8988T (cell line): ENCODE results near the gene APOBEC4.
"Not testable (repeated sequence)": the region's sequence is repeated elsewhere in the genome, so short reads cannot be mapped to it uniquely, and the experiment has no call there.

Source experiments
- DNase-seq: peaks from one replicate; pipeline ENCODE4 v3.0.0; 2011

Gene APOBEC4, protein sequence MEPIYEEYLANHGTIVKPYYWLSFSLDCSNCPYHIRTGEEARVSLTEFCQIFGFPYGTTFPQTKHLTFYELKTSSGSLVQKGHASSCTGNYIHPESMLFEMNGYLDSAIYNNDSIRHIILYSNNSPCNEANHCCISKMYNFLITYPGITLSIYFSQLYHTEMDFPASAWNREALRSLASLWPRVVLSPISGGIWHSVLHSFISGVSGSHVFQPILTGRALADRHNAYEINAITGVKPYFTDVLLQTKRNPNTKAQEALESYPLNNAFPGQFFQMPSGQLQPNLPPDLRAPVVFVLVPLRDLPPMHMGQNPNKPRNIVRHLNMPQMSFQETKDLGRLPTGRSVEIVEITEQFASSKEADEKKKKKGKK

DNA sequence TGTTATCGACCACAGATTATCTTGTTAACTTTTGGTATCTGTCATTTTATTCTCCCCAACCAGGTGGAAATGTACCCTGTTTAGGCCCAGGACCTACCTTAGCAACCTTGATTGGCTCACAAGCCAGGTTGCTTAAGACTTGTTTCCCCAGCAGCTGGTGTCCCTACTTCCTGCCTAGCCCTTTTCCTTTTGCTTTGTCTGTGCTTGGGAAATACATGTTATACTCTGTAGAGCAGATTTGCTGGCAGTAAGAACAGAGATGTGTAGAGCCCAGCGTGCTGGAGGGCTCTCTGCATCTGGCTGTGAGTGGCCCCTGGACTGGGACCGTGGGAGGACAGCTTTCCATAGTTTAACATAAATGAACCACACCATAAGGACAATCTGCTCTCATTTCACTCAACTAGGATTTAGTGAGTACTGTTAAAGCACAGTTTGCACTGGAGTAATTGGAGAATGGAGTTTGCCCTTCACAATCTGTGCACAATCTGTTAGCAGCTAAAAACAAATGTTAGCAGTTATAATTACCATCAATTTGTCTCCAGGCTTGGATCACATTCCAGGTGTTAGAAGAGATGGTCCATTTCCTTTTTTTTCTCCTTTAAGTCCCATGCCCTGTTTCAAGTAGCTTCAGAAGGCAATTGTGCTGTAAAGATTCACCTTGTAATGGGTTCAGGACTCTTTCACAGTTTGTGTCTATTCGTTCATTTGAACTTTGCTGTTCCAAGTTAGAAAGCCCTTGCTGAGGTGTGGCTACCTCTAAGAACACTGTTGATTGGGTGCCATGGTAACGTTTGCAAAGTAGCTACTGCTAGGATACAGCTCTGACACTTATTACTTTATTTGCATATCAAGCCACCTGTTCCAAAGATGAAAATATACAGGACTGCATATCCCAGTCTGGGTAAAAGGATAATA lies at the start of gene APOBEC4:
APOBEC4 (minus strand) TSS at position 770 of the 915 bp plus-strand sequence. CDS start 4,535 bp downstream, outside the sequence.
- no peak for DNase-seq

DNA sequence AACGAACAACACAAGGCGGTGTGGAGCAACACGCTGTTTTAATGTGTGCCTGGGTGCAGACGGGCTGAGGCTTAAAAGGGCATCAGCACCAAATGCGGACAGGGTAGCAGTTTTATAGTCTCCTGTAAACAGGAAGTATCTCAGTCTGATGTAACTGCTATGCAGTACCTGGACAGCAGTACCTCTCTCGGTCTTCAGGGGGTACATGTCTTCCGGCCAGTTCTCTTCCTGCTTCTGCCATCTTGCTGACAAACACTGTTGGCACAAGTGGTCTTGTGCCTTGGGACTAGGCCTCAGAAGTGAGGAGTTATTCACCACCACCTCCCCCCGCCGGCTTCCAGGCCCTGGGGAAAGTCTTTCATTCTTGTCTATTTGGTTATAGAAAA lies 49.7 kb upstream of the APOBEC4 start:
- no peak for DNase-seq

DNA sequence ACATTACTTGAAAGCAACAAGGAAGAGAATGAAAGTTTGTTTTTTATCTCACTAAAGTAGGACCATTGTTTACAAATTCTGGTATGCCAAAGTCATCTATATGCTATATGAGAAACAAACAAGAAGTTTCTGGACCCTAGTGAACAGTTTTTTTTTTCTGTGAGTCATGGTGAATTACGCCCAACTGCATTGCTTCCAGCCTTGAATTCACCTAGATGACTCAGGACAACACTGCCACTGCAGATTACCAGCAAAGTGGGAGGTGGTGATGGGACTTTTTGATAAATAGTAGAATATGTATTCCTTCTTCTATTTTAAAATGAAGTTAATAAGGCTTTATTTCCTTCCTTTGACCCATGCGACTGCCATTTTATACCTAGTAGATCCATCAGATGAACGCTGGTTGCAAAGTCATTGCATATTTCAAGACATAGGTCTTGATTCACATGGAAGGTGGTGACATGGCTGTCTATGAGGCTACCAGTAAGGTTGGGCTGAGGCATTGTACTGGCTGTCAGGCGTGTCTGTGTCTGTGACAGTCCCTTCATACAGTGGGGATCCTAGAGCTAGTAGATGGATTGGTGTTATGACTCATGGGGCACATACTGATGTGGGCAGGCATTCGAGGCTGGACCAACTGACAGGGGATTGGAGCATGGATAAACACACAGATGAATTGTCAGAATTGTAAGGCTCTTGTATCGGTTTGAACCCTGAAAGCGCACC lies 49.1 kb upstream of the APOBEC4 start:
- DNase-seq = no peak

DNA sequence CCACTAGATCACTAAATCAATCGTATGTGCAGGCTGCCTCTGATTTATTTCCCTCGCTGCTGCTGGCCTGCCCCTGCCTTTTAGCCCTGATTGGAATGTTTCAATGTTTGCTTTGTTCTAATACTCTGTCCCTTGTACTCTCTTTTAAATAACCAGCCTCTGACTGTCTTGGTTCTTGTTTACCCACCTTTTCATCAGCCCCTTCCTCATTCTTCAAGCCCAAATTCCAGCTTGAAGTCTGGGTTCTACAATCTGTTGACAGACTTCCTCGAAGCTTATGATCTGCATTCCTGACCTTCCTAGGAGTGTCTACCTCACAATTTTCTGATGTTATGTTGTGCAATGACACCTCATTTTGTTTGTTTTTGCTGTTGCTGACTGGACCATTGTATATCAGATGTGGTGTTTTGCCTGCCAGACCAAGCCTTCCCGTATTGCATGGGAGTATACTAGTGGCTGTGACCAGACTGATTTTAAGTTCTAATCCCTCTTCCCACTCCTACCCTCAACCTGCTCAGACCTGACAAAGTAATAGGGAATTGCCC lies 46.6 kb upstream of the APOBEC4 start:
- DNase-seq = no peak

DNA sequence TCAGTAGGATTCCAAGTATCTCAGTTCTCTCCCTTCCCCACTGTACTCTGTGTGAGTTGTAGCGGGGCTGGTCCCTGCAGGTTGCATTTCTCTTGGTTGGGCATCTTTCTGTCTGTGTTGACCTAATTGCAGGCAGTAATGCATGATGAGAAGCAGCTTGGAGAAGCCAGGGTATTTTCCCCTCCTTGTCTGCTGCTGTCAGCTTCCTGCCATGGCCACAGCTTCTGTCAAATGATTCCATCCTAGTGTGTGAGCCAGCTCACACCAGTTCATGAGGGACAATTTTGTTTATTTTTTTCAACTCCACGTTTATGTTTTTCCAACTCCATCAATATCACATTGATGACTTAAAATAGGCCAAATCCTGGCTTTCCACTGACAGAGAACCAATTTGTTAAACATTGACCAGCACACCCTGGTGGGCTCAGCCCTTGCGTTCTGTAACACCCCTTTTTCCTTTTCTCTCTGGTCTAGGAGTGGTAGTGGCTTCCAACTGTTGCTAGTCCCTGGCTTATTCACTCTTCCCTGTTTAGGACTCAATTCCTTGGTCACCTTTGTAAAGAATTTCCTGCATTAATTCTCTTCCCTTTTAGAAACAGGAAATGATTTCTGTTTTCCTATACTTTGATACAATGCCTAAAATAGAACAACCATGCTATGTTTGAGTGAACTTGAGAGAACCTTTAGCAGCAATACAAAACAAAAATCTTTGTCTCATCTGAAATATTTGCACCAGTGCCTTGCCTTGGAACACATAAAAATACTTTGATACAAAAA lies 44.9 kb upstream of the APOBEC4 start:
- DNase-seq = no peak

DNA sequence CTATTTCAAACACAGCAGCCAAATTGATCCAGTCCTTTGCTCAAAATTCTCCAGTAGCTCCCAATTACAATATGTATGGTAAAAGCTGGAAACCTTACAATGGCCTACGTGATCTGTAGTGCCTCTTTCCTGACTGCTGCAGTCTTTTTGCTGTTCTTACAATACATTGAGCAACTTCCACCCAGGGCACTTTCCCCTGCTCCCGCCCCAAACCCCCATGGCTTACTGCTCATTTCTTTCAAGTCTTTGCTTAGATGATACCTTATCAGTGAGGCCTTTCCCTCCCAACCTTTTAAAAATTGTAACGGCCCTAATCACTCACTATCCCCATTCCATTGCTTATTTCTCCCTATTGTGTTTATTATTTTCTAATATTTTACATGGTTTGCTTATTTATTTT lies 43.9 kb upstream of the APOBEC4 start:
- no peak for DNase-seq

DNA sequence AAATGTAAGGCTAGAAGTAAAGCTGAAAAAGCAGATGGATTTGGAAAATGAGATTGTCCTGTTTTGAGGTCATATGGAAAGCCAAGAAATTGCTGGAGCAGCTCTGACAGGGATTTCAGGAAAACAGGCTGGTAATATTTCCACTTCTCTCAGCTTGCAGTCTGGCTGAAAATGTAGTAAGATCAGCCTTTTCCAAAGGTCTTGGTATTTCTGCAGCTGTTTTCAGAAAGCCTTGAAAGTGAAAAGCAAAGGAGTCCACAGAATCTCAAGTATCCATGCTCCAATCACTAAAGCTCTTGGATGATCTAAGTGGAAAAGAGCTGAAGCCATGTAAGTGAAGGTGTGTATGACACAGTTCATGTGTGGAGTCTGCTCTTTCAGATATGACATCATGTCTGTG lies 41.6 kb upstream of the APOBEC4 start:
- no peak for DNase-seq

DNA sequence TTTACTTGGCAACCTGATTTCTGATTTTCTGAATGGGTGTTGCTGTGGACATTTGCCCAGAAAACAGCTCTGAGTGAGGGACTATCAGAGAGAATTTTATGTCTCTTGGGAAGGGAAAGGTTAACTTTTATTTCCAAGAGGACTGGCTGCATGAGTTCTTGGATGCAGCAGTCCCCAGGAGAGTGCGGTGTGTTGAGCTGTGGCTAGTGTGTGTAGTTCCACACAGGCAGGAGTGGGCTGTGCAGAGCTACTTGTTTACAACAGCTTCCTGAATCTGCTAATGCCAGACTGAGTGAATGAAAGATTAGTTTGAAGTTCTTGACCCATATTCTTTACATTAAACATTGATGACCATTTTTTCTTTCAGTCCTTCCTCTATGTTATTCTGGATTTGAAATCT lies 41.0 kb upstream of the APOBEC4 start:
- DNase-seq = no peak

DNA sequence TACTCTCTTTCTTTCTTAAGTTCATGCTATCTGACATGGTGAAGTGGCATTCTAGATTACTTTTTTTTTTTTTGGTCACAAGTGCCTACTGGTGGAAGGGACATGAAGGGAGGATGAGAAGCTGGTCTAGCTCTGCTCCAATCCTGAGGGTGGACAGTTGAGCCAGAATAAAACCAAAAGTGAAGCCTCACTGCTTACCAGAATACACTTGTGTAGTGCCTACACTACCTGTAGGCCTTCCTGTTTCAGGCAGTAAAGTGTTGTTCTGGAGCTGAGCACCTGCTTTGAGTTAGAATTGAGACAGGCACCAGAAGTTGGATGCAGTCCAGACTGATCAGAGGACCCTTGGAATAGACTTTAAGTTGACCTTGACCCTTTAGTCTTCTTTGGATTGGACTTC lies 40.4 kb upstream of the APOBEC4 start:
- no peak for DNase-seq

DNA sequence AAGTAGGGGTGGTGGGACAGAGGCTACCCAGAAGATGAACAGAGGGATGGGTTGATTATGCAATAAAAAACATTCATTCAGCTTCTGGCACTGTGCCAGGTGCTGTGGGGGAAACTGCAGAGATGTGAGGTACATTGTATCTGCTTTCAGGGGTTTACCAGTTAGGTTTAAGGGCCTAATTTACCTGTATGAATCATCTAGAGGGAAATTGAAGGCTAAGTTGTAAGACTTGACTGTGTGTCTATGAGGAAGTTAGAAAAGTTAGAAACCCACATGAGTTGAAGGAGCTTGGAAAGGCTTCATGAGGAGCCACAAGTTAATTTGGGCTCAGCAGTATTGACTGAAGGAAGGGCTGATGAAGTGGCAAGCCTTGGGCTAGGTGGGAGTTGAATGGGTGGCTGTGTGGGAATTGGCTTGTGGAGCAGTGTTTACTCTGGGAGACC lies 36.7 kb upstream of the APOBEC4 start:
- DNase-seq = no peak

DNA sequence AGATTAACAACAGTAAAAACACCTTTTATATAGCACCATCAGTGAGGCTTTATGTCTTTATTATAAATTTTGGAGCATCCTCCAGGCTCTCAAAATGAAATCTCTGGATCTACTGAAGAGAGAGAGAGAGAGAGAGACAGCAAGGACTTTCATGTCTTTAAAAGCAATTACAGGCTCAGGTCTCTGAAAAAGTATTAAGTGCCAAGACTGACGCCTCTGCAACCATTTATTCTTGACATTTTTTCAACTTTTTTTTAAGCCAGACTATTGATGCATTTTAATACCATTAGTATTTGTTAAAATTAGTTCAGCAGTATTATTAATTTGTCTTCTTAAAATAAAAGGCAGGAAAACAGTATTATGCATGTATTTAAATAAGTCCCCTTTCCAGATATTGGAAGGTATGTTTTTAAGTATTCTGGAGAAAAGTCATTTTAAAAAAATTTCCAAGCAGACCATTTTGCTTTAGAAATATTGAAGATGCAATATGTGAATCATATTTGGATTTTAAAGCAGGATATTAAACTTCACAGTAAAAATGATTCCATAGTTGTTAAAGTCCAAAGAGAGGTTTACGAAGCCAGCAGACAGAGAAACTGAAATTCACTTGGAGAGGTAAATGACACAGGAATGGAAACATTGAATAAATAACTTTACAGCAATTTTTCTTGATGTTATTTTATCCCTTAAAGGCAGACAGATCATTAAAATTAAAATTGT lies 35.4 kb upstream of the APOBEC4 start:
- DNase-seq = no peak

DNA sequence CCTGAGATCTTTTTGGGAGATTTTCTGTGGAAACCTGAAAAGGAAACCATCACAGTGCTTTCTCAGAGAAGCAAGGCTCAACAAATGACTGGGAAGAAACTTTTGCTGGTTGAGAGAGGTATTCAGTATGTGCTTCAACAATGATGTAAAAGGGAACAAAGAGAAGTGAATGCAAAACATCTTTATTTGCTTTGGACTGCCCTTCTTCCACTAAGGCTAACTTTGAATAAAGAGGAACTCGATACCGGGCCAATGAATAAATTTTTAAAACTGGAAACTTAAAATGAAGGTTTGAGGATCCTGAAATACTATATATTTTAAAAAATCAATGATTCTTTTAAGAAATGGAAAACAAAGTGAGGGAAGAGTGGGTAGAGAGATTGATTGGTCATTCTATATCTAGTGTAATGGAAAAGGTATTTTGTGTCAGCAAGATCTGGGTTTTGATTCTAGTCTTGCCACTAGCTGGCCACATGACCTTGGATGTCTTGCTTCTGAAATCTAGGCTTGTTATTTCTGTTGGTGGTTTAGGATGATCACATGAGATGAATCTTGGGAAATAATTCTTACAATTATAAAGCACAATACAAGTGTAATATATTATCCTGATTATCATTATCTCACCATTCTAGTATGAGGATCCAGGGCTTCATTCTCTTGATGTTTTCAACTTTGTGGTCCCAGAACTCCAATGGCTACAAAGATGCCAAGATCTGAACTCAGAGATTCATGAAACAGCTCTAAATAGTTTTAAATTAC lies 34.6 kb upstream of the APOBEC4 start:
- no peak for DNase-seq

DNA sequence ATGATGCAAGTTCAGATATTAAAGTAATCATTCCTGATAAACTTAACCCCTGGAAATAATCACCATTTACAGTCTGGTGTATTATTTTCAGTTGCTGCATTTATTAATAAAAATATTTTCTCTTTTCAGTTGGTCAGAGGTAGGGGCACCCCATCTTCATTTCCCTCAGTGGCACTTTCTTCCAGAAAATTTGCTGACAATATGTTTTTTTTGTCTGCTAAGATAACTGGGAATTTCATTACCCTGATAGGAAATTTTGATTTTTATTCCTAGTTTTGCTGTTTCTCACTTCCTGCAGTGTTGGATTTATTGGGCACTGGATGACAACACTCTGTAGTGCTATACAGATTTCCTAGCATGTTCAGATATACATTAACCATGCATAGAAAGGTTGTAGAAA lies 33.1 kb upstream of the APOBEC4 start:
- no peak for DNase-seq

DNA sequence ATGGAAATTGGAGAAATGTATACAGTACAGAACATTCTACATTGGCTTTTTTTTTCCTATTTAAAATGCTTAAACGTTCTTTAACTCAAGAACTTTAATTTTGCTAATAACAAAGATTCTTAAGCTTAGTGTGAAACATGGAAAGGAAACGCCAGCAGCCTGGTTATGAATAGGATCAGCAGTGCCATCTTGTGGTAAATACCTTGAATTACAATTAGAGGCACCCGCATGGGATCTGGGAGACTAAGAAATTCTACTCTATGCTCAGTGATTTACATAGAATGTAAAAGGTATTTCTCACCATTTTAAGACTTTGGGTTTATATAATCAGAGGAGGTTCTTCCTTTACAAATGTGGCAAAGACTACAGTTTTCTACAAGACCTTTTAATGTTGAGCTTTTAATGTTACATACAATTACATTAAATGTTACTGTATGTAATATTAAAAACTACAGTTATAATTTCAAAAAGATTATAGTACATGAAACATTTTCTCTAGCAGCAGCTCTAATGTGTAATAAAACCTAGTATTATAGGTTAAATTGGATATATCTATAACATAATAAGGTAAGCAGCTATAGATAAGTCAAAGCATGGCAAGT lies 32.1 kb upstream of the APOBEC4 start:
- peak; percentile 34 for DNase-seq

DNA sequence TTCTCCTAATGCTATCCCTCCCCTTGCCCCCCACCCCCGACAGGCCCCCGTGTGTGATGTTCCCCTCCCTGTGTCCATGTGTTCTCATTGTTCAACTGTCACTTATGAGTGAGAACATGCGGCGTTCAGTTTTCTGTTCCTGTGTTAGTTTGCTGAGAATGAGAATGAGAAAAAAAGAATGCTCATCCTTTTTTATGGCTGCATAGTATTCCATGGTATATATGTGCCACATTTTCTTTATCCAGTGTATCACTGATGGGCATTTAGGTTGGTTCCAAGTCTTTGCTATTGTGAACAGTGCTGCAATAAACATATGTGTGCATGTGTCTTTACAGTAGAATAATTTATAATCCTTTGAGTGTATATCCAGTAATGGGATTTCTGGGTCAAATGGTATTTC lies 26.2 kb upstream of the APOBEC4 start:
- not testable (repeated sequence) for DNase-seq

DNA sequence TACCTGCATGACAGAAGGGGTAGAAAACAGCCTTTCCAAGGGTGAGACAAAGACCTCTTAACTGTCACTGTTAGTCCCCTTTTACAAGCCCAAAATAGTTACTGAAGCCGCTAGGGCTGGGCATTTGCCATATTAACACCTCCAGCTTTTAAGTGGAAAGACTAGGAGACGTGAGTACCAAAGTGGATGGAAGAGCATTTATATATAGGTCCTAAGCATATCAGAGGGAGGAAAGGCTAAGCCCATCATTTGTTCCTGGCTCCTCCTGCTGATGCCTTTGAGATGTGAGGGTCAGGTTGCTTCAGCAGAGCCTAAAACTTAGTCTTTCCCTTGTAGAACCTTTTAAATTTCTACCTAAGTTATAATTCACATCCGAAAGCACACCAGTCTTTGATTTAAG lies 25.7 kb upstream of the APOBEC4 start:
- no peak for DNase-seq

DNA sequence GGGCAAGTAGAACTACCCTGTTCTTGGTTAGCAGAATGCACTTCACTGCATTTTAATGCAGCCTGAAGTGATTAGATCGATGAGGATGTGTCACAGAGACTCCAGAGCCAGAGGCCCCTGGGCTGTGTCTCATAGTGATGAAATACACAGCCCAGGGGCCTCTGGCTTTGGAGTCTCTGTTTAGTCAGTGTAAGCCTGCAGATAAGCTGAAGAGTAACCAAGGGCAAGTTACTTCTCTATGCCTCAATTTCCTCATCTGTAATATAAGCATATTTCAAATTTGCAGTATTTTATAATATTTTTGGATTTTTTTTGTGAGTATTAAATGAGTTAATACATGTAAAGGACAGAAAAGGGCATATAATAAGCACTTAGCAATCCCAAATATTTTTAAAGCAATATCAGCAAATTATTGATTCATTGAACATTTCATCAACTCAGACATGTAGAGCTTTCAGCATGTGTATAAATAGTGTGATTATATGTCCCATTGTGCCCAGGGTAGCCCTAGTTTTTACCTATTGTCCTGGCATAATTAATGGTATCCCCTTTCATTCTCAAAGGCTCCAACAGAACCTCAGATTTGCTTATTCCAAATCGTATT lies 23.6 kb upstream of the APOBEC4 start:
- DNase-seq = no peak

DNA sequence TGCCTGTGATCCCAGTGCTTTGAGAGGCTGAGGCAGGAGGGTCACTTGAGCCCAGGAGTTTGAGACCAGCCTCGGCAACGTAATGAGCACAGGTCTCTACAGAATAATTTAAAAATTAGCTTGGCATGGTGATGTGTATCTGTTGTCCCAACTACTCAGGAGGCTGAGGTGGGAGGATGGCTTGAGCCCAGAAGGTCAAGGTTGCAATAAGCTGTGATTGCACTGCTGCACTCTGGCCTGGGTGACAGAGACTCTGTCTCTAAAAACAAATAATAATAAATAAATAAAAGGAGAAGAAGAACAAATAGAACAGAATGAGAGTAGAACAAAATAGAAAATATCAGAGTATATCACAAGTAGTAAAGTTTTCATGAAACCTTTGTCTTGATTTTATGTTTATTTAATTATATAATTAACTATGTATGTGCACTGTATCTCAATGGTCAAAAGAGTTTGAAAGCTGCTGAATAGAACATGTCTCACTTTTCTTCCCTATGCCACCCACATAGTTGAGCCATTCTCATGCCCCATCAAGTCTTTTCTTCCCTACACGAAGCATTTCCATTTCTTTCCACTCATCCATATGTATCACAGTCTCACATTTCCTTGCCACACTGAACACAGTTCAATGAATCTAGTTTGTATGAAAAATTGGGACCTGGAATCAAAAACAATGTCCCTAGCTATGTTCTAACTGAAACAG lies 22.9 kb upstream of the APOBEC4 start:
- no peak for DNase-seq

DNA sequence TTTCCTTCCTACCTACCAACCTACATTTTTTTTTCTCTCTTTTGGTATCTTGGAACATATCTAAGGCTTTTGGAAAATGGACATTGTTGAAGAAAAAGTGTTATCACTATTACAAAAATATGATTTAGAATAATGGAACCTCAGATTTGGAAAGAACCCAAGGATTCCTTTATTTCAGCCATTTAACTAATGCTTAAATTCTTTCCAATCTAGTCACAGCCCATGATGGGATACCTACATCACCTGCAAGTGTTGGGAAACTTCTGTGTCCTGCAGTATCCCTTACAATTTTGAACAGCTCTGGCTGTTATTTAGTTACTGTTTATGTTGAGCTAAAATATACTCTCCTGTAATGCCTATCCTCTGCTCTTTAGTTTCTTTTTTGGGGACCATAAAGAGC lies 22.3 kb upstream of the APOBEC4 start:
- no peak for DNase-seq
